SU-DHL-6 (cell line): Measurements from ENCODE around the gene DCAF8.

Experiments
- H2AFZ ChIP-seq: fragments of 200-600 bp; sonication (generic); 2 replicates; pipeline ENCODE4 v1.6.1; 2014; ENCODE audit warnings: low read depth, mild to moderate bottlenecking, moderate library complexity, mixed read lengths, antibody characterized with exemption, low read length; ENCODE audit not compliant: severe bottlenecking
- H3F3A ChIP-seq: fragments of 200-600 bp; shearing (Covaris generic); 2 replicates; pipeline ENCODE4 v1.6.0; 2016; ENCODE audit warnings: antibody characterized with exemption, mild to moderate bottlenecking; ENCODE audit not compliant: insufficient read depth
- H3K27ac ChIP-seq: fragments of 200-600 bp; sonication (generic); 2 replicates; pipeline ENCODE4 v1.5.1; 2016; ENCODE audit warnings: low read depth, mild to moderate bottlenecking, low read length, moderate library complexity, mixed read lengths
- H3K27me3 ChIP-seq: fragments of 200-600 bp; sonication (generic), shearing (Covaris generic); 2 replicates; pipeline ENCODE4 v1.6.0; 2014; ENCODE audit warnings: mild to moderate bottlenecking, low read length
- H3K36me3 ChIP-seq: fragments of 200-600 bp; sonication (generic); 2 replicates; pipeline ENCODE4 v1.6.1; 2014; ENCODE audit warnings: mild to moderate bottlenecking, low read length, mixed read lengths
- H3K4me2 ChIP-seq: fragments of 300-600, 200-600 bp; shearing (Covaris generic), sonication (generic); 2 replicates; pipeline ENCODE4 v1.6.0; 2014; ENCODE audit warnings: low read length, low read depth, mild to moderate bottlenecking; ENCODE audit not compliant: poor library complexity, severe bottlenecking
- H3K4me3 ChIP-seq: fragments of 200-600 bp; sonication (generic); 2 replicates; pipeline ENCODE4 v1.5.1; 2014; ENCODE audit warnings: antibody characterized with exemption, low read length, mild to moderate bottlenecking, mixed read lengths; ENCODE audit not compliant: insufficient read depth, poor library complexity, severe bottlenecking
- H3K79me2 ChIP-seq: fragments of 200-600 bp; sonication (generic); 2 replicates; pipeline ENCODE4 v1.6.1; 2014; ENCODE audit warnings: mild to moderate bottlenecking, low read length, moderate library complexity; ENCODE audit not compliant: insufficient read depth
- H3K9ac ChIP-seq: fragments of 200-600 bp; sonication (generic); 2 replicates; pipeline ENCODE4 v1.7.0; 2014; ENCODE audit warnings: mild to moderate bottlenecking, low read length
- H3K9me2 ChIP-seq: fragments of 200-600 bp; sonication (generic); replicated peaks from 2 replicates; pipeline ENCODE4 v1.6.1; 2014; ENCODE audit warnings: low read length; ENCODE audit not compliant: insufficient read depth
- H3K9me3 ChIP-seq: fragments of 200-600 bp; sonication (generic); 2 replicates; pipeline ENCODE4 v1.6.1; 2014; ENCODE audit warnings: low read length, mixed read lengths; ENCODE audit not compliant: insufficient read depth
- H4K20me1 ChIP-seq: fragments of 200-600 bp; sonication (generic); 2 replicates; pipeline ENCODE4 v1.6.1; 2014; ENCODE audit warnings: low read depth, mild to moderate bottlenecking, antibody characterized with exemption, low read length, moderate library complexity, mixed read lengths
- CTCF ChIP-seq: fragments of 200-600 bp; sonication (generic); IDR thresholded peaks from one replicate; pipeline ENCODE4 v1.5.1; 2017; ENCODE audit warnings: antibody characterized with exemption, mild to moderate bottlenecking, low read length, moderate library complexity; ENCODE audit not compliant: insufficient read depth, poor library complexity, severe bottlenecking
- EZH2phosphoT487 ChIP-seq: fragments of 200-600 bp; sonication (generic), shearing (Covaris generic); conservative IDR thresholded peaks from 2 replicates; pipeline ENCODE4 v1.6.1; 2018; ENCODE audit warnings: mild to moderate bottlenecking, antibody characterized with exemption, low read length, moderate library complexity, mixed read lengths

The DCAF8 gene

DNA sequence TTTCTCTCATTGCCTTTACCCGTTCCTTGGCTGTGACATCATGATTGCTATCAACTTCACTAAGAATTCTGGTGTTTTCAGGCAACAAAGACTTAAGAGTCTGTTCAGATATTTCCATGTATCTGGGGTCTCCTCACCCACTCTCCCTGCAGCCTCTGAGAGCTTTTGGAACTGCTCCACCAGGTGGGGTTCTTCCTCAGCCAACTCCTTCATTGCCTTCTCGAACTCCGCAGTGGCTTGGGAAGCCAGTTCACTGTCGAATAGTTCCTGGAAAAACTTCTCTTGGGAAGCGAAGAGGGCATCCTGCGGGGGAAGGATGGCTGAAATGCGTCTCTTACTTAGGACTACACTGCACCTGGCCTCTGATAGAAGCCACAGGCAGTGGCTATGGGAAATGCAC lies 20.5 kb upstream of the DCAF8 start:
- no peak overlapping the region for H3K27ac ChIP-seq
- TF ChIP-seq EZH2phosphoT487 (no peak), CTCF (no peak)
- H3K9me2 ChIP-seq, result no peaks in the 10 kb centered on the region
- H3K79me2 ChIP-seq, result peaks cover 6% of the 10 kb centered on the region; the same call in 1 of the 2 replicates
- peaks cover 8% of the 10 kb centered on the region; the same call in 1 of the 2 replicates for H3F3A ChIP-seq
- H3K9ac ChIP-seq, result no peak overlapping the region
- no peaks in the 10 kb centered on the region for H3K27me3 ChIP-seq
- H3K4me3 ChIP-seq, result no peak overlapping the region
- no peak overlapping the region for H2AFZ ChIP-seq
- H4K20me1 ChIP-seq, result no peaks in the 10 kb centered on the region
- no peaks in the 10 kb centered on the region for H3K9me3 ChIP-seq
- H3K36me3 ChIP-seq, result peaks cover 7% of the 10 kb centered on the region; the same call in 1 of the 2 replicates
- no peak overlapping the region for H3K4me2 ChIP-seq

DNA sequence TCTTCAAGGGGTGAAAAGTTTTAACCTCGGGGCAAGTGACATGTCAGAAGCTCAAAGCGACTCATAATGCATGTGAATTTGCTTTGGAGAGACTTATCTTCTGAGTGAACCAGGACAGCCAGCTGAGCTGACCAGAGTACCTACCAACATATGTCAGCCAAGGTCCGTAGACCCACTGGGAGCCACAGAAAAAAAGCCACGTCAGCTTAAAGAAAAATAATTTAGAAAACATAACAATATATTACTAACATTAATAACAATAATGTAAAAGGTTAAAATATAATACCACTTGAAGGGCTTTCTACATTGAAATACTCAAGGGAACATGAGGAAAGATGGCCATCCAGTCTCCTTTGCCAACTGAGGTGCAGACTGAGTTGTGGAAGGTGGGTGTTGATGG lies 15.6 kb upstream of the DCAF8 start:
- H3K4me2 ChIP-seq, result no peak overlapping the region
- H3K36me3 ChIP-seq, result peaks cover 12% of the 10 kb centered on the region; the same call in 1 of the 2 replicates
- no peaks in the 10 kb centered on the region for H4K20me1 ChIP-seq
- no peaks in the 10 kb centered on the region for H3K27me3 ChIP-seq
- no peaks in the 10 kb centered on the region for H3K9me2 ChIP-seq
- H3K4me3 ChIP-seq, result no peak overlapping the region
- no peaks in the 10 kb centered on the region for H3F3A ChIP-seq
- H3K27ac ChIP-seq, result no peak overlapping the region
- no peaks in the 10 kb centered on the region for H3K9me3 ChIP-seq
- H3K9ac ChIP-seq, result no peak overlapping the region
- H2AFZ ChIP-seq, result no peak overlapping the region
- no peaks in the 10 kb centered on the region for H3K79me2 ChIP-seq
- no peak for TF ChIP-seq EZH2phosphoT487

- peaks cover 12% of the 10 kb centered on the region; the same call in 1 of the 2 replicates for H3K36me3 ChIP-seq
- no peak overlapping the region for H3K4me2 ChIP-seq
- no peak overlapping the region for H3K9ac ChIP-seq
- no peaks in the 10 kb centered on the region for H3K79me2 ChIP-seq
- H4K20me1 ChIP-seq, result no peaks in the 10 kb centered on the region
- H3K4me3 ChIP-seq, result no peak overlapping the region
- TF ChIP-seq EZH2phosphoT487 (no peak), CTCF (no peak)
- no peaks in the 10 kb centered on the region for H3K27me3 ChIP-seq
- H3K27ac ChIP-seq, result no peak overlapping the region
- H3K9me2 ChIP-seq, result no peaks in the 10 kb centered on the region
- H3K9me3 ChIP-seq, result no peaks in the 10 kb centered on the region
- no peak overlapping the region for H2AFZ ChIP-seq
- H3F3A ChIP-seq, result no peaks in the 10 kb centered on the region
Measured at GRCh38 chr1:160277330-160277729, 15.0 kb upstream of the DCAF8 start.

GRCh38 chr1:160271025-160271424 lies 8.7 kb upstream of the DCAF8 start:
- Histone ChIP-seq H4K20me1 (no peaks in the 10 kb centered on the region), H2AFZ (no peak overlapping the region), H3K36me3 (no peaks in the 10 kb centered on the region), H3K79me2 (no peaks in the 10 kb centered on the region), H3K9me2 (no peaks in the 10 kb centered on the region), H3K4me2 (no peak overlapping the region), H3K9me3 (no peaks in the 10 kb centered on the region), H3F3A (no peaks in the 10 kb centered on the region), H3K4me3 (no peak overlapping the region), H3K27ac (no peak overlapping the region), H3K9ac (no peak overlapping the region), H3K27me3 (no peaks in the 10 kb centered on the region)
- no peak for TF ChIP-seq CTCF
- no peak for TF ChIP-seq EZH2phosphoT487
